ENCODE measurements around the gene KCNQ1.

The KCNQ1 gene

DNA sequence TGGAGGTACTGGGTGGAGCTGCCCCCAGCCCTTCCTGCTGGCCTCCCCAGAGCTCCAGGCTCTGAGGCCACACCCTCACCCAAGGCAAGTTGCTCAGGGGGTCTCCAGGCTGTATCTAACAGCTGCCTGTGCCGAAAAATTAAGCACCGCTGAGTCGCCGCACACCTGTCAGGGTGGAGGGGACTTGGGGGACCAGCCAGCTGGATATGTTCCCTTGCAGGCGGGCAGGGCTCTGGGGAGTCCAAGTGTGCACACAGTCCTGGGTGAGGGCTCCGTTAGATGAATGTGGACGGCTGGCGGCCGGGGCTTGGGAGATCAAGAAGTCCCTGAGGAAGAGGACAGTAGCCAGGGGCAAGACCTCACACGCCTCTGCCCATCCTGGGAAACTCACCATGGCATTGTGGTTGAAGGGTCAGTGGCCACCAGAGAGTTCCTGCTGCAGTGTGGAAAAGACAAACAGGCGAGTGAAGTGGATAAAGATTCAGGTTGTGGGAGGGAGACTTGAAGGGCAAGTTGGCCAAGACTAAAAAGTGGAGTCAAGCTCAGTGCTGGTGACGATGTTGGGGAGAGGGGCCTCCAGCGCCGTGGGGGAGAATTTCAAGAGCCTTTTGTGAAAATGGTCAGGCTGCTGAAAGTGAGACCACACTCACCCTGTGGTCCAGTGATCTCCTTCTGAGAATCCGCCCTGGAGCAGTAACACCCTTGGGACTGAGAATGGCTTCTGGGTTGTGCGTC is 371.1 kb downstream of the KCNQ1 start:
- H3K27ac ChIP-seq, result peak overlapping the region; percentile 80
- no peaks in the 10 kb centered on the region for H3K36me3 ChIP-seq
- H3K27me3 ChIP-seq, result no peaks in the 10 kb centered on the region
- H3K4me2 ChIP-seq, result peak overlapping the region; percentile 98; the same call in 1 of the 2 replicates
- peaks cover 47% of the 10 kb centered on the region for H3K9me3 ChIP-seq
- no peak overlapping the region for H3K9ac ChIP-seq
- H4K20me1 ChIP-seq, result no peaks in the 10 kb centered on the region
- H3K4me3 ChIP-seq, result no peak overlapping the region
- peaks cover 53% of the 10 kb centered on the region for H3K4me1 ChIP-seq
- no peak for TF ChIP-seq Cebpa-rat (IDR thresholded peaks at IDR 0.05)

DNA sequence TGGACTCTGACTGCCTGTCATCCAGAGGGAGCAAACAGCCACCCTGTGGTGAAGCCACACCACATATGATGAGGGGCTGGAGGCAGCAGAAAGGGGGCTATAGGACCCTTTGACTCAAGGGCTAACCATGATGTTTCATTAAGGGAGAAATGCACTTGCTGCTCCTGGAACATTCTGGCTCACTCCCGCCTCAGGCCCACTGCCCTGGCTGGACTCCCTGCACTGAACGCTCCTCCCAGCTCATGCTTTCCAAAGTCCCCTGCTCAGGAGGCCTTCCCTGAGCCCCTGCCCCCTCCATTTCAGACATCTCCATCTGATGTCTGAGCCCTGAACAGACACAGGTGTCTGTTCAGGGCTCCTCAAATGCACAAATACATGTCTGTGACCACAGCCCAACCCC is 371.7 kb downstream of the KCNQ1 start:
- no peaks in the 10 kb centered on the region for H3K36me3 ChIP-seq

DNA sequence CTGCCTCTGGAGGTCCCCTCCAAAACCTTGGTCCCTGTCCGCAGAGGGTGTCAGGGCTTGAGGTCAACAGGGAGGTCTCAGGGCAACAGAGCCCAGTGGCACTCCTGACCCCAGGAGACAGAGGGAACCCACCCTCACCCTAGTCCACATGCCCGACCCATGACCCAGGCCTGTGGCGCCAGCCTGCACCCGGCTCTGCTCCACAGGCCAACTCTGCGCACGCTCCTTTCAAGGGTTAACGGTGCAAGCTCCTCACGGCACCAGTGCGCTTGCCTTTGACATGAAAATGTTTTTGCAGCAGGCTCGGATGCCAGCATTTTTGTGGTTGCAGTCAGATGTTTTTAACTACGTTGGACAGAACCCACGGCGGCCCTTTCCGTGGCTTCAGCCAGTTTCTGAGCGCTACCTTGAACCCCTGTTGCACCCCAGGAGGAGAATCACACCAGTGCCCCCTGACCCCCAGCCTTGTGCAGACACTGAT is 372.2 kb downstream of the KCNQ1 start:
- no peak overlapping the region for H3K27ac ChIP-seq
- H3K36me3 ChIP-seq, result peaks cover 3% of the 10 kb centered on the region
- H3K9me3 ChIP-seq, result peaks cover 55% of the 10 kb centered on the region
- TF ChIP-seq Cebpa-rat (IDR thresholded peaks at IDR 0.05), result no peak
- no peaks in the 10 kb centered on the region for H3K27me3 ChIP-seq
- H3K4me2 ChIP-seq, result no peak overlapping the region
- H3K4me1 ChIP-seq, result peaks cover 43% of the 10 kb centered on the region
- no peak overlapping the region for H3K4me3 ChIP-seq
- H3K9ac ChIP-seq, result no peak overlapping the region
- no peaks in the 10 kb centered on the region for H4K20me1 ChIP-seq

More for the DNA sequence above, 371.7 kb downstream of the KCNQ1 start:
- Histone ChIP-seq H3K4me2 (no peak overlapping the region), H3K4me3 (no peak overlapping the region), H3K4me1 (peaks cover 47% of the 10 kb centered on the region), H3K9ac (no peak overlapping the region), H3K27ac (no peak overlapping the region; the same call in 1 of the 2 replicates), H4K20me1 (no peaks in the 10 kb centered on the region), H3K27me3 (no peaks in the 10 kb centered on the region), H3K9me3 (peaks cover 51% of the 10 kb centered on the region)
- no peak for TF ChIP-seq Cebpa-rat (IDR thresholded peaks at IDR 0.05)

DNA sequence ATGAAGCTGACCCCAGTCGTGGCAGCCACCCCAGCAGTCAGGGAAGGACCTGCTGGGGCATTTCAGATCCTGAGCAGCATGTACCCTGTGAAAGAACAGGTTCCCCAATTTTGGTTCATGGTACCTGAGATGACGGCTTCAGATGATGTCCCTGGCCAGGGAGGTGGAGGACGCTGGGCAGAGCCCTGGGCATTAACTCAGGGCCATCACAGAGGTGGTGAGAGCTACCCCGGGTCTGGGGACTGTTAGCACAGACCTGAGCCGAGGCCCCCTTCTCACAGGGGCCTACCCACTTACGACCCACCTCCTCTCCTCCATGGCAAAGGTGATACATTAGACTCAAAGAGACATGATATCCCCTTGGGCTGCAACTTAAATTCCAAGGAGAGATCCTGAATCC is 372.6 kb downstream of the KCNQ1 start:
- Histone ChIP-seq H3K9ac (no peak overlapping the region), H3K4me2 (no peak overlapping the region), H3K9me3 (peaks cover 60% of the 10 kb centered on the region), H3K27ac (no peak overlapping the region), H4K20me1 (no peaks in the 10 kb centered on the region), H3K27me3 (no peaks in the 10 kb centered on the region), H3K36me3 (peaks cover 7% of the 10 kb centered on the region), H3K4me3 (no peak overlapping the region), H3K4me1 (peaks cover 38% of the 10 kb centered on the region)
- no peak for TF ChIP-seq Cebpa-rat (IDR thresholded peaks at IDR 0.05)

DNA sequence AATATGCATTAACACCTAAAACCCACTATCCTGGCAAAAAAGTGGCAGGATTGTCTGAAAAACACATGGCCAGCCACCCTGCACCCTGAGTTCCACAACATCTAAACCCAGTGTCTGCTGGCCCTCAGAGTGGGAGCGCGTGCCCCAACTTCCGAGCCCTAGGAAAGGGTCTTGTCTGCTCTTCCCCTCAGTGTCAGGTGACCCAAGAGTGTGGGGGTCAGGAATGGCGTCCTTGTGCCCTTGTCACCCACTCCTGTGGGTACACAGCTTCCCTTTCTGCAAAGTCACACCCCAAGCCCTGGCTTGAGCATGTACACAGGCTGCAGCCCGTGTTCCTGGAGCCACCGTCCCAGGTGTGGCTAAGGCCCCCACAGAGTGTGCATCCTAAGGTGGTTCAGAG is 373.2 kb downstream of the KCNQ1 start:
- Histone ChIP-seq H3K27me3 (no peaks in the 10 kb centered on the region), H3K9me3 (peaks cover 66% of the 10 kb centered on the region), H3K27ac (peak overlapping the region; percentile 12; the same call in 1 of the 2 replicates), H3K4me3 (no peak overlapping the region), H3K9ac (no peak overlapping the region), H4K20me1 (no peaks in the 10 kb centered on the region), H3K4me2 (no peak overlapping the region), H3K4me1 (peaks cover 32% of the 10 kb centered on the region), H3K36me3 (peaks cover 13% of the 10 kb centered on the region)
- TF ChIP-seq Cebpa-rat (IDR thresholded peaks at IDR 0.05), result no peak

DNA sequence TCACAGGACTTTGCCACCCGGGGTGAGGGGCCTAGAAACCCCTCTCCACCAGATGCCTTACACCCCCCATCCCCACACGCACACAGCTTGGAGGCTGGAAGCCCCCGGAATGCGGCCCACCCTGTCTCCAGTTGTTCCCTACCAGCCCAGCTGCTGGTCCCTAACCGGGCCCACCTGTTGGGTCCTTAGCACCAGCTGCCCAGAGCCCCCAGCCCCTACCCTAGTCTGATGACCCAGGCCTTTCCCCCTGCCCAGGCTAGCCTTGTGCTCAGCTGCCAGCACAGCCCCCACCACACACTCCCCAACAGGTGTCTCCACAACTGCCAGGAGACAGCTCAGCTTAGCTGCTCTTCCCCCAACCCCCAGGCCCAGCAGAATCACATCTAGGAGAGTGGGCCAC is 373.7 kb downstream of the KCNQ1 start:
- H3K4me2 ChIP-seq, result no peak overlapping the region
- H4K20me1 ChIP-seq, result no peaks in the 10 kb centered on the region
- peaks cover 29% of the 10 kb centered on the region for H3K4me1 ChIP-seq
- no peaks in the 10 kb centered on the region for H3K27me3 ChIP-seq
- peaks cover 70% of the 10 kb centered on the region for H3K9me3 ChIP-seq
- no peak for TF ChIP-seq Cebpa-rat (IDR thresholded peaks at IDR 0.05)
- H3K4me3 ChIP-seq, result no peak overlapping the region
- peak overlapping the region; percentile 12; the same call in 1 of the 2 replicates for H3K27ac ChIP-seq
- H3K9ac ChIP-seq, result no peak overlapping the region
- peaks cover 17% of the 10 kb centered on the region for H3K36me3 ChIP-seq

DNA sequence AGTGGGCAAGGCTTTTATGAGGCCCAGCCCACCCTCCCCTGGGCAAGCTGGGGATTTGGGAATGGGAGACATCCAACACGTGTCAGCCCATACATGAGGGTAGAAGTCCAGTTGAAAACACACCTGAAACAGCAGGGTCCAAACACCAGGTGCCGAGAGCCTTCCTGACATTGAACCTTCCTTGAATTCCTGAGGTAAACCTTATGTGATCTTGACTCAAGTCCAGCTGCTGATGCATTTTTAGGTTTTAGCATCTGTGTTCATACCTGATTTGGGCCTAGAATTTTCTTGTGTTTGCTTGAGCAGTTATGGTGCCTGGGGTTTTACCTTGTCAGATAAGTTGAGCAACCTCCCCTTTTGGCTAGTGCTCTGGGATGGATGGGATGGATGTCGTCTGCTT is 374.5 kb downstream of the KCNQ1 start:
- Histone ChIP-seq H3K4me1 (peaks cover 29% of the 10 kb centered on the region), H4K20me1 (no peaks in the 10 kb centered on the region), H3K27ac (no peak overlapping the region), H3K4me3 (no peak overlapping the region), H3K4me2 (no peak overlapping the region), H3K9ac (no peak overlapping the region), H3K9me3 (peaks cover 78% of the 10 kb centered on the region), H3K36me3 (peaks cover 20% of the 10 kb centered on the region), H3K27me3 (no peaks in the 10 kb centered on the region)
- TF ChIP-seq Cebpa-rat (IDR thresholded peaks at IDR 0.05), result no peak

DNA sequence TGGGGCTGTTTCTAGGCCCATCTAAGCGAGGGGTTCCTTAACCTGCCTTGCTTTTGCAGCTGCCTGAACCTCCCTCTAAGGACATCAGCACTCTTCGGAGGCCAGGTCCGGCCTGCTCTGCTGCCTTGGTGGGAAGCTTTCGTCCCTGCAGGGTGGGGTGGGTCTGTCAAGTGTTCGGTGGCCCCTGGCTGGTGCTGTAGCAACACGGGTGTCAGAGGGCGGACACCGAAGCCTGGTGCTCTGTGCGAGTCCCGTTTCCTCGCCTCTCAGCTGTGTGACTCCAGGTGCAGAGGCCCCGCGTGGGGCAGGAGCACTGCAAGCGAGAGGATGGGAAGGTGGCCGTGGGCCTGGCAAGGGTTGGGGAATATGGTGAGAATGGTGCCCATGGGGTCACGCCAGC is 376.2 kb downstream of the KCNQ1 start:
- no peak for TF ChIP-seq Cebpa-rat (IDR thresholded peaks at IDR 0.05)
- Histone ChIP-seq H3K4me3 (no peak overlapping the region), H3K9ac (no peak overlapping the region), H3K36me3 (peaks cover 20% of the 10 kb centered on the region), H3K27ac (no peak overlapping the region; the same call in 1 of the 2 replicates), H3K27me3 (no peaks in the 10 kb centered on the region), H3K4me2 (no peak overlapping the region), H3K9me3 (peaks cover 70% of the 10 kb centered on the region), H3K4me1 (peaks cover 33% of the 10 kb centered on the region), H4K20me1 (no peaks in the 10 kb centered on the region)

DNA sequence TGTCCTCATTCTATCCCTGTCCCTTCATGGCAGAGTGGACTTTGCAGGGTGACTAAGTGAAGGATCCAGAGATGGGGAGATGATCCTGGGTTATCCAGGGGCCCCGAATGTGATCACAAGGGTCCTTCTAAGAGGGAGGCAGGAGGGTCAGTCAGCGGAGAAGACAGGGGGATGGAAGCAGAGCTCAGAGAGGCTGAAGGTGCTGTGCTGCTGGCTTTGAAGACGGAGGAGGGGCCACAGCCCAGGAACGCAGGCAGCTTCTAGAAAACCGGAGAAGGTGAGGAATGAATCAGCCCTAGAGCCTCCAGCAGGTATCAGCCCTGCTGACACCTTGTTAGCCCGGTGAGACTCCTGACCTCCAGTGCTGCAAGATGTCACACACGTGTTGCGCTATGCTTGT is 377.1 kb downstream of the KCNQ1 start:
- Histone ChIP-seq H3K9me3 (peaks cover 61% of the 10 kb centered on the region), H3K4me1 (peaks cover 40% of the 10 kb centered on the region), H3K27ac (no peak overlapping the region), H3K27me3 (no peaks in the 10 kb centered on the region), H3K4me3 (no peak overlapping the region), H3K4me2 (no peak overlapping the region), H3K36me3 (peaks cover 20% of the 10 kb centered on the region), H4K20me1 (no peaks in the 10 kb centered on the region), H3K9ac (no peak overlapping the region)
- TF ChIP-seq Cebpa-rat (IDR thresholded peaks at IDR 0.05), result no peak

DNA sequence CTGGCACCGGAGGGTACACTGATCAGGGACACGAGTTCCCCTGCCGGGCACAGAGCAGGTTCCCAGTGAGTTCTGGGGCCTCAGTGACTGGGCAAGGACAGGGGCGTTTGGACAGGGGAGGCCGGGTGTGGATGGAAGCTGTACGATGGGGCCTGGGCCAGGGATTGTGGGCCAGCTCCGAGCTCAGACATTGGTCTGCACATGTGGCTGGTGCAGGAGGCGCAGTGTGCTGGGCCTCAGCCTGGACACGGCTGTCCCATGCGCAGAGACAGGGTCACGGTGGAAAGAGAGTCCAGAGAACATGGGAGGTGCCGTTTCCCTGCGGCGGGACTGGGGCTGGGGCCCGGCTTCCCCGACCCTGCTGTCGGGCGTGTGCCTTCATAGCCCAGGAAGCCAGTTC is 380.0 kb downstream of the KCNQ1 start:
- Histone ChIP-seq H3K27ac (peak overlapping the region; percentile 90), H3K36me3 (peaks cover 20% of the 10 kb centered on the region), H3K9me3 (peaks cover 50% of the 10 kb centered on the region), H3K27me3 (no peaks in the 10 kb centered on the region), H4K20me1 (no peaks in the 10 kb centered on the region), H3K9ac (peak overlapping the region; percentile 72; the same call in 1 of the 2 replicates), H3K4me1 (peaks cover 55% of the 10 kb centered on the region), H3K4me2 (peak overlapping the region; percentile 86), H3K4me3 (peak overlapping the region; percentile 31; the same call in 1 of the 2 replicates)
- TF ChIP-seq Cebpa-rat (IDR thresholded peaks at IDR 0.05), result no peak

Measured in BLaER1 (cell line).